Body of pancreas (tissue), 4 donors: ENCODE measurements around the gene SPAM1. TPM values are rescaled to one million over a fixed set of nuclear protein-coding genes. Genes with fewer than 3 reads are reported as not detected.

Source experiments
- ATAC-seq: fragments of 150-250 bp; one replicate; pipeline ENCODE4 v1.9.1; 2016
- DNase-seq, 4 donors: peaks; one replicate each; pipeline ENCODE4 v3.0.0-alpha.2; 2019
- H3K27ac ChIP-seq, 4 donors: fragments of 200-600 bp; sonication (generic); 1 replicate in 3 of 4; 2 replicates in 1 of 4; pipeline versions ENCODE4 v1.5.1 to v1.6.1; 2016 to 2019; ENCODE audit warnings: mild to moderate bottlenecking in 1 of 4, mixed read lengths in 1 of 4, moderate library complexity in 1 of 4
- H3K27me3 ChIP-seq, 2 donors: fragments of 200-600 bp; sonication (generic); one replicate each; pipeline ENCODE4 v1.6.0; 2016; ENCODE audit warnings: mild to moderate bottlenecking in 1 of 2
- H3K36me3 ChIP-seq, 2 donors: fragments of 200-600 bp; sonication (generic); replicated peaks in 1 of 2; 2 replicates each; pipeline ENCODE4 v1.5.1; 2016; ENCODE audit warnings: low read depth in 2 of 2; ENCODE audit not compliant: insufficient read depth in 1 of 2
- H3K4me1 ChIP-seq: fragments of 200-600 bp; sonication (generic); one replicate; pipeline ENCODE4 v1.6.0; 2016
- H3K4me3 ChIP-seq, 2 donors: fragments of 200-600 bp; sonication (generic); 1 replicate in 1 of 2; 2 replicates in 1 of 2; pipeline ENCODE4 v1.5.1; 2016 to 2019
- H3K9me3 ChIP-seq, 3 donors: fragments of 200-600 bp; sonication (generic); 1 replicate in 2 of 3; 2 replicates in 1 of 3; pipeline ENCODE4 v1.5.1; 2016
- POLR2A ChIP-seq, 3 donors: fragments of 450-650 bp; IDR thresholded peaks; one replicate each; pipeline ENCODE4 v1.6.1; 2016; ENCODE audit warnings: antibody characterized with exemption in 3 of 3, mild to moderate bottlenecking in 2 of 3
- WGBS, 2 donors: methylation state at CpG; one replicate each; pipeline ENCODE4 v1.1.5; 2017; 5-methylcytosine and 5-hydroxymethylcytosine counted together
- intact Hi-C: fragments of 100-400 bp; cut with DNase I; formaldehyde crosslinking; loops from one replicate; pipeline ENCODE4 v1.15.1; 2023
- total RNA-seq, 2 donors: library from RNA; depleted of rRNA; stranded (reverse); fragments of >200 nt; gene quantifications; one replicate each; pipeline ENCODE4 v1.1.0, GENCODE V29; 2016
- TF ChIP-seq, protein P1 (sequence below), 7 experiments: fragments of 450-650 bp in 4 of 7; fragments of 200-600 bp in 3 of 7; sonication (generic) in 3 of 7; IDR thresholded peaks; one replicate each; pipeline ENCODE4 v1.5.1; 2016 to 2019; ENCODE audit warnings: antibody characterized with exemption in 7 of 7

The SPAM1 gene
- total RNA-seq, 2 donors from 2014 or later = not detected

- no peak for ATAC-seq
- Histone ChIP-seq H3K9me3 (no peaks in the 10 kb centered on the region), H3K4me1 (no peaks in the 10 kb centered on the region), H3K27ac (no peak overlapping the region), H3K27me3 (no peaks in the 10 kb centered on the region), H3K4me3 (no peak overlapping the region), H3K36me3 (no peaks in the 10 kb centered on the region)
- no peak for DNase-seq
- intact Hi-C loops = no loop called here
- no peak for TF ChIP-seq POLR2A (IDR thresholded peaks at IDR 0.05)
- TF ChIP-seq, protein P1, sequence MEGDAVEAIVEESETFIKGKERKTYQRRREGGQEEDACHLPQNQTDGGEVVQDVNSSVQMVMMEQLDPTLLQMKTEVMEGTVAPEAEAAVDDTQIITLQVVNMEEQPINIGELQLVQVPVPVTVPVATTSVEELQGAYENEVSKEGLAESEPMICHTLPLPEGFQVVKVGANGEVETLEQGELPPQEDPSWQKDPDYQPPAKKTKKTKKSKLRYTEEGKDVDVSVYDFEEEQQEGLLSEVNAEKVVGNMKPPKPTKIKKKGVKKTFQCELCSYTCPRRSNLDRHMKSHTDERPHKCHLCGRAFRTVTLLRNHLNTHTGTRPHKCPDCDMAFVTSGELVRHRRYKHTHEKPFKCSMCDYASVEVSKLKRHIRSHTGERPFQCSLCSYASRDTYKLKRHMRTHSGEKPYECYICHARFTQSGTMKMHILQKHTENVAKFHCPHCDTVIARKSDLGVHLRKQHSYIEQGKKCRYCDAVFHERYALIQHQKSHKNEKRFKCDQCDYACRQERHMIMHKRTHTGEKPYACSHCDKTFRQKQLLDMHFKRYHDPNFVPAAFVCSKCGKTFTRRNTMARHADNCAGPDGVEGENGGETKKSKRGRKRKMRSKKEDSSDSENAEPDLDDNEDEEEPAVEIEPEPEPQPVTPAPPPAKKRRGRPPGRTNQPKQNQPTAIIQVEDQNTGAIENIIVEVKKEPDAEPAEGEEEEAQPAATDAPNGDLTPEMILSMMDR (IDR thresholded peaks at IDR 0.05) = no peak
These were observed 52.0 kb downstream of the SPAM1 start for GRCh38 chr7:123977081-123977480.

DNA sequence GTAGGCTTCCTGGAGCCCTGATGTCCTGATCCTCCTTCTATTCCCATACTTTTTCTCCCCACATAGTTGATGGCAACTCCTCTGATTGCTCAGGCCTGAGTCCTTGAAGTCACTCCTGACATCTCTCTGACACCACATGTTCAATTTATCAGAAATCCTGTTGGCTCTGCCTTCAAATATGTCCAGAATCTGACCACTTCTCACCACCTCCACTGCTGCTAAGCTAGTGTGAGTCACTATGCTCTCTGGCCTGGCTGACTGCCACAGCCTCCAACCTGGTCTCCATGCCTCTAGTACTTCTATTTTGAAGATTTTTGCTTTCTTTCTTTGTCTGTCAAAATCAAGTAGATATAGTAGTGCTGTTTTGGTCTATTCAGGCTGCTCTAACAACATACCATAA, 54.8 kb downstream of the SPAM1 start:
- H3K4me3 ChIP-seq = no peak overlapping the region
- no peaks in the 10 kb centered on the region for H3K4me1 ChIP-seq
- H3K9me3 ChIP-seq = no peaks in the 10 kb centered on the region
- intact Hi-C loops = no loop called here
- ATAC-seq = no peak
- H3K27me3 ChIP-seq = no peaks in the 10 kb centered on the region
- H3K27ac ChIP-seq = no peak overlapping the region
- H3K36me3 ChIP-seq = no peaks in the 10 kb centered on the region
- DNase-seq = no peak
- no peak for TF ChIP-seq POLR2A (IDR thresholded peaks at IDR 0.05)
- TF ChIP-seq, protein P1 (IDR thresholded peaks at IDR 0.05) = no peak

- Histone ChIP-seq H3K4me3 (no peak overlapping the region), H3K27me3 (no peaks in the 10 kb centered on the region), H3K36me3 (no peaks in the 10 kb centered on the region), H3K9me3 (no peaks in the 10 kb centered on the region), H3K4me1 (no peaks in the 10 kb centered on the region), H3K27ac (no peak overlapping the region)
- DNase-seq (no peak), ATAC-seq (no peak)
- intact Hi-C loops = no loop called here
- WGBS, 2 donors = 10 to 20% methylated on average over 2 of the region's 2 CpGs
- TF ChIP-seq, protein P1 (IDR thresholded peaks at IDR 0.05) = no peak
- TF ChIP-seq POLR2A (IDR thresholded peaks at IDR 0.05) = no peak
These were observed 62.4 kb downstream of the SPAM1 start for GRCh38 chr7:123987445-123987844.

- no peak for DNase-seq
- no peak overlapping the region for H3K27ac ChIP-seq
- ATAC-seq = no peak
- WGBS, 2 donors = 35 to 59% methylated on average over 2 of the region's 2 CpGs
- no peak overlapping the region for H3K4me3 ChIP-seq
- H3K9me3 ChIP-seq = no peaks in the 10 kb centered on the region
- H3K4me1 ChIP-seq = no peaks in the 10 kb centered on the region
- H3K36me3 ChIP-seq = no peaks in the 10 kb centered on the region
- H3K27me3 ChIP-seq = no peaks in the 10 kb centered on the region
- intact Hi-C loops = no loop called here
- TF ChIP-seq POLR2A (IDR thresholded peaks at IDR 0.05) = no peak
- TF ChIP-seq, protein P1 (IDR thresholded peaks at IDR 0.05) = no peak
These were observed 68.0 kb downstream of the SPAM1 start for GRCh38 chr7:123992913-123993518.

DNA sequence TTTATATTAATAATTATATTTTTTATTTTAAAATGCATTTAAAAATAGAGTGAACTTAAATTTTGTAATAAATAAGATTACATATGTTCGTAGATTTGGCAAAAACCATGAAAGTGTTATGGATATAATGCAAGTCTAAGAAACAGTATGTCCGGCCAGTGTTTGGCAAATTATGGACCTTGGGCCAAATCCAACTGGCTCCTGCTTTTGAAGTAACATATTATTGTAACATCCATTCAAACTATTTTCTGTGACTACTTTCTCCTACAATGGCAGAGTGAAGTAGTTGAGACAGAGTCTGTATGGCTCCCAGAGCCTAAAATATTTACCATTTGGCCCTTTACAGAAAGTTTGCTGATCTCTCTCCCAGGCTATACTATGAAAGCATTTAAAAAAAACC, 69.0 kb downstream of the SPAM1 start:
- Histone ChIP-seq H3K27me3 (no peaks in the 10 kb centered on the region), H3K36me3 (no peaks in the 10 kb centered on the region), H3K27ac (no peak overlapping the region), H3K4me3 (no peak overlapping the region), H3K4me1 (no peaks in the 10 kb centered on the region), H3K9me3 (no peaks in the 10 kb centered on the region)
- DNase-seq (no peak), ATAC-seq (no peak)
- intact Hi-C loops = no loop called here
- 76 to 77% methylated on average over 2 of the region's 2 CpGs for WGBS, 2 donors
- no peak for TF ChIP-seq POLR2A (IDR thresholded peaks at IDR 0.05)
- TF ChIP-seq, protein P1 (IDR thresholded peaks at IDR 0.05) = no peak
